Measurements from ENCODE around the gene SNX20.

- TF ChIP-seq CTCF (IDR thresholded peaks at IDR 0.05; ENCODE audit: low read depth, low read length) (no peak), EZH2phosphoT487 (IDR thresholded peaks at IDR 0.05; ENCODE audit: low read depth) (no peak)
These were observed 3.8 kb upstream of the SNX20 start for GRCh38 chr16:50684823-50685461.

All from OCI-LY3 (cell line).